Nephron (organoid): Measurements from ENCODE around the gene BANF2.
A peak's percentile ranks its signal among the peaks of the same experiment; 100 is the strongest.

ENCODE experiments used
- H3K27ac Mint-ChIP-seq, 3 experiments: 2 replicates each; pipeline ENCODE4 v1.8.0; 2020; ENCODE audit warnings: mixed read lengths in 3 of 3, mild to moderate bottlenecking in 2 of 3, moderate library complexity in 1 of 3
- H3K27me3 Mint-ChIP-seq: 2 replicates; pipeline ENCODE4 v1.8.0; 2021; ENCODE audit warnings: low read depth, mild to moderate bottlenecking, moderate library complexity, mixed read lengths
- H3K36me3 Mint-ChIP-seq: 2 replicates; pipeline ENCODE4 v1.8.0; 2020; ENCODE audit warnings: low read depth, mixed read lengths
- H3K4me1 Mint-ChIP-seq: 2 replicates; pipeline ENCODE4 v1.8.0; 2020; ENCODE audit warnings: mixed read lengths
- H3K4me3 Mint-ChIP-seq, 3 experiments: 2 replicates each; pipeline ENCODE4 v1.8.0; 2020; ENCODE audit warnings: mild to moderate bottlenecking in 3 of 3, mixed read lengths in 3 of 3, moderate library complexity in 2 of 3
- H3K9me3 Mint-ChIP-seq: 2 replicates; pipeline ENCODE4 v1.8.0; 2020; ENCODE audit warnings: mixed read lengths
- CTCF ChIP-seq, 3 experiments: fragments of 200-600 bp; sonication (generic); IDR thresholded peaks; one replicate each; pipeline ENCODE4 v1.5.0; 2021; ENCODE audit warnings: antibody characterized with exemption in 3 of 3; ENCODE audit not compliant: unreplicated experiment in 3 of 3

The BANF2 gene

GRCh38 chr20:17733767-17734304 is 34.1 kb downstream of the BANF2 start:
- H3K27me3 Mint-ChIP-seq, result peaks cover 11% of the 10 kb centered on the region

GRCh38 chr20:17734374-17734773 is 34.6 kb downstream of the BANF2 start:
- peaks cover 11% of the 10 kb centered on the region for H3K4me1 Mint-ChIP-seq
- peaks cover 6% of the 10 kb centered on the region for H3K27me3 Mint-ChIP-seq

More at GRCh38 chr20:17733767-17734304, 34.1 kb downstream of the BANF2 start:
- Mint-ChIP-seq H3K4me3 (no peak overlapping the region), H3K4me1 (peaks cover 11% of the 10 kb centered on the region), H3K27ac (peak overlapping the region; percentile 57 to 75 (median 64)), H3K9me3 (peaks cover 17% of the 10 kb centered on the region), H3K36me3 (peaks cover 4% of the 10 kb centered on the region)
- TF ChIP-seq CTCF (IDR thresholded peaks at IDR 0.05; ENCODE audit: unreplicated experiment in 3 of 3), result no peak

DNA sequence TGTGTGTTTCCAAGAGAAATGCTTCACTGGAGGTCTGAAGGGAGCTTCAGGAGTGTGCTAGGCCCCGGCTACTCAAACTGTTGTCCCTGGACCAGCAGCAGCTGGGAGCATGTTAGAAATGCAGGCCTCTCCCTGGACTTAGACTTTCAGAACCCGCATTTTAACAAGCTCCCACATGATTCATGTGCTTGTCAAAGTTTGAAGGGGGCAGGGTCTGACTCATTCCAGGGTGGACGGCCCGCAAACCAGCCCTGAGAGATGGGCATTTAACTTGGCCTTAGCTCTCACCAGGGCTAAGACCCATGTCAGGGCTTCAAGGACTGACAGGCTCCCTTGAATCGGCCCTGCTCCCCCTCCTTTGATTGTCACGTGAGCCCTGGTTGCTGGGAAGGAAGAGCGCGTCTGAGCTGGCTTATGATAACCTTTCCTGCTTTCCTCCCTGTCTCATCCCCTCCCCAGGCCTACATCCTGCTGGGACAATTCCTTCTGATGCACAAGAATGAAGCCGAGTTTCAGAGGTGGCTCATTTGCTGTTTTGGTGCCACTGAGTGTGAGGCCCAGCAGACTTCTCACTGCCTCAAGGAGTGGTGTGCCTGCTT is 35.5 kb downstream of the BANF2 start:
- Mint-ChIP-seq H3K36me3 (peaks cover 4% of the 10 kb centered on the region), H3K27me3 (no peaks in the 10 kb centered on the region), H3K9me3 (peaks cover 17% of the 10 kb centered on the region), H3K4me1 (peaks cover 11% of the 10 kb centered on the region), H3K27ac (peak overlapping the region; percentile 1 to 87 (median 54)), H3K4me3 (no peak overlapping the region)
- TF ChIP-seq CTCF (IDR thresholded peaks at IDR 0.05; ENCODE audit: unreplicated experiment in 3 of 3), result no peak

More at GRCh38 chr20:17734374-17734773, 34.6 kb downstream of the BANF2 start:
- no peak for TF ChIP-seq CTCF (IDR thresholded peaks at IDR 0.05; ENCODE audit: unreplicated experiment in 3 of 3)
- Mint-ChIP-seq H3K9me3 (peaks cover 17% of the 10 kb centered on the region), H3K36me3 (peaks cover 4% of the 10 kb centered on the region), H3K4me3 (no peak overlapping the region), H3K27ac (peak overlapping the region; percentile 57 to 75 (median 64))

DNA sequence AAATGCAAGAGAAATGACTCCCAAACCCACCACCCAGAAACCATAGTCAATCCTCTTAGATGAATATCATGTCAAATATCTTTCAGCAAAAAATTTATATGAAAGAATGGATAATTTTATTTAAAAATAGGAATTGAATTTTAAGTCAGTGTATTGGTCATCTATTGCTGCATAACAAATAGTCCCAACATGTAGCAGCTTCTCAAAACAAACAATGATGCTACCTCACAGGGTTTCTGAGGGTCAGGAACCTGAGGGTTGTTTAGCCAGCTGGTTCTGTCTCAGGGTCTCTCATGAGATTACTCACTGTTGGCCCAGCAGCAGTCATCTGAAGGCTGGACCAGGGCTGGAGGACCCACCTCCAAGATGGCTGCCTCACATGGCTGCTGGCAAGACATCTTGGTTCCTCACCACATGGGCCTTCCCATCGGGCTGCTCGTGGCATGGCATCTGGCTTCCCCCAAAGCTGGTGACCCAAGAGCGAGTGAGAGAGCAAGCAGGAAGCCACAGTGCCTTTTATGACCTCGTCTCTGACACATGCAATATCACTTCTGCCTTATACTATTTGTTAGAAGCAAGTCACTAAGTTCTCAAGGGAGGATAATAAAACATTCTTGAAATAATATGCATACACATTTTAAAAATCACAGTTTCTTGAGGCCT is 36.3 kb downstream of the BANF2 start:
- TF ChIP-seq CTCF (IDR thresholded peaks at IDR 0.05; ENCODE audit: unreplicated experiment in 3 of 3), result no peak
- Mint-ChIP-seq H3K4me3 (no peak overlapping the region), H3K27me3 (no peaks in the 10 kb centered on the region), H3K4me1 (peaks cover 11% of the 10 kb centered on the region), H3K27ac (peak overlapping the region; percentile 50 to 87 (median 54)), H3K36me3 (peaks cover 4% of the 10 kb centered on the region), H3K9me3 (peaks cover 17% of the 10 kb centered on the region)

DNA sequence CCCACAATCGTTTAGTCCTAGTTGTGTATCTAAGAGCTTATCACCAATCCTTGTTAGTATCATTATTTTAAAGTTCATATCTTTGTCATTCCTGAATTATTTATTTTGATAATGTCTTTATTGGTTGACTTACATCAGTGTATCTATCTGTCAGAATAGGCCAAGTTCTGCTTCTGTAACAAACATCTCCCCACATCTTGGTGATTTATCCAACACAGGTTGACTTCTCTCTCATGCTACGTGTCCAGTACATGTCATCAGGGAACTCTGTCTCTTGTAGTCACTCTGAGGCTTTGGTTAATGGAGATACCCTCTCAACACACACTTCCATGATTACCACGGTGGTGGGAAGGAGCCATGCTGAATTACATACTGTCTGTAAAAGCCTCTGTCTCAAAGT is 38.4 kb downstream of the BANF2 start:
- Mint-ChIP-seq H3K4me3 (no peak overlapping the region), H3K27ac (no peak overlapping the region), H3K36me3 (peaks cover 4% of the 10 kb centered on the region), H3K9me3 (peaks cover 17% of the 10 kb centered on the region), H3K4me1 (peaks cover 11% of the 10 kb centered on the region), H3K27me3 (no peaks in the 10 kb centered on the region)
- TF ChIP-seq CTCF (IDR thresholded peaks at IDR 0.05; ENCODE audit: unreplicated experiment in 3 of 3), result no peak
